Measurements from ENCODE around the gene PPP1R9A.

DNA sequence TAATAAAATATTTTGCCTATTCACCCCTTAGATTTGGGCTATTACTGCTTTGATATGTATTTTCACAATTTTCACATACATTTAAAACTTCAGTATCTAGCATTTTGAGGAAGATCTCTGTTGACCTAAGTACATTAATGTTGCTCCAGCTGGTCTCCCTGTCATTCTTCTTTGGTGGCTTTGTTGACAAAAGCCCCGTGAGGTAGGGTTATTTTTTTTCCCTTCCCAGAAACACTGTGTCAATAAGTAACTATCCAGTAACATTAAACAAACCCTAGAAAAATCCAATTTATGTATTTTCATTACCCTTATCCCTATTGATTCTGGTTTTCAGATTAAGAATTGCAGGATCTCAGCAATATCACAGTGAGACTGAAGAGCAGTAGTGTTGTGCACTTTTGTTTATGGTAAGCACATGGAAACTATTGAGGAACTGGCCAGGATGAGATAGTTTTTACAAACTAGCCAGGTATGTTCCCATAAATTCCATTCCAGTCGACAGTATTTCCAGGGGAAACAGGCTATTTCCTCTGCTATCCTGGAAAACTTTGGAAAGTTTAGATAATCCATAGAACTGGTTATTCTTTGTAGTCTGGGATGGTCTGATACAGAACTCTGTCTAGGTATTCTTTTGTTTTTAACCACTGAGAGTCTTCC, 218.8 kb downstream of the PPP1R9A start:
- TF ChIP-seq, protein P1, sequence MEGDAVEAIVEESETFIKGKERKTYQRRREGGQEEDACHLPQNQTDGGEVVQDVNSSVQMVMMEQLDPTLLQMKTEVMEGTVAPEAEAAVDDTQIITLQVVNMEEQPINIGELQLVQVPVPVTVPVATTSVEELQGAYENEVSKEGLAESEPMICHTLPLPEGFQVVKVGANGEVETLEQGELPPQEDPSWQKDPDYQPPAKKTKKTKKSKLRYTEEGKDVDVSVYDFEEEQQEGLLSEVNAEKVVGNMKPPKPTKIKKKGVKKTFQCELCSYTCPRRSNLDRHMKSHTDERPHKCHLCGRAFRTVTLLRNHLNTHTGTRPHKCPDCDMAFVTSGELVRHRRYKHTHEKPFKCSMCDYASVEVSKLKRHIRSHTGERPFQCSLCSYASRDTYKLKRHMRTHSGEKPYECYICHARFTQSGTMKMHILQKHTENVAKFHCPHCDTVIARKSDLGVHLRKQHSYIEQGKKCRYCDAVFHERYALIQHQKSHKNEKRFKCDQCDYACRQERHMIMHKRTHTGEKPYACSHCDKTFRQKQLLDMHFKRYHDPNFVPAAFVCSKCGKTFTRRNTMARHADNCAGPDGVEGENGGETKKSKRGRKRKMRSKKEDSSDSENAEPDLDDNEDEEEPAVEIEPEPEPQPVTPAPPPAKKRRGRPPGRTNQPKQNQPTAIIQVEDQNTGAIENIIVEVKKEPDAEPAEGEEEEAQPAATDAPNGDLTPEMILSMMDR (IDR thresholded peaks at IDR 0.05) = no peak
- TF ChIP-seq POLR2A (IDR thresholded peaks at IDR 0.05) = no peak
- TF ChIP-seq POLR2AphosphoS5 (IDR thresholded peaks at IDR 0.05) = no peak

All from prostate gland (tissue), 2 donors.